Measurements from ENCODE around the gene DDN. TPM values are rescaled to one million over a fixed set of nuclear protein-coding genes. Genes with fewer than 3 reads are reported as not detected.

Gene DDN
- total RNA-seq (not detected), polyA plus RNA-seq (ENCODE audit: insufficient read depth, low read depth, low replicate concordance) (27.0 TPM)
- long read RNA-seq, donor 1, partial matches to known transcripts: 24 of 27 reads
- long read RNA-seq, donor 1, other reads (novel, unspliced or antisense): 0 of 27 reads
- long read RNA-seq, donor 2, partial matches to known transcripts: 17 of 45 reads
- long read RNA-seq, donor 2, other reads (novel, unspliced or antisense): 25 of 45 reads
- long read RNA-seq, donor 3, partial matches to known transcripts: 0 of 27 reads
- long read RNA-seq, donor 3, other reads (novel, unspliced or antisense): 25 of 27 reads
- long read RNA-seq, donor 4, partial matches to known transcripts: 54 of 56 reads
- long read RNA-seq, donor 4, other reads (novel, unspliced or antisense): 0 of 56 reads
- long read RNA-seq, donor 5: 0 reads
- long read RNA-seq, donor 6, partial matches to known transcripts: 6 of 7 reads
- long read RNA-seq, donor 6, other reads (novel, unspliced or antisense): 0 of 7 reads
- long read RNA-seq, donor 7: 0 reads
- long read RNA-seq, donor 8, partial matches to known transcripts: 35 of 45 reads
- long read RNA-seq, donor 8, other reads (novel, unspliced or antisense): 7 of 45 reads
- long read RNA-seq, donor 9, partial matches to known transcripts: 51 of 55 reads
- long read RNA-seq, donor 9, other reads (novel, unspliced or antisense): 0 of 55 reads
- long read RNA-seq, donor 10, partial matches to known transcripts: 15 of 16 reads
- long read RNA-seq, donor 10, other reads (novel, unspliced or antisense): 0 of 16 reads

DNA sequence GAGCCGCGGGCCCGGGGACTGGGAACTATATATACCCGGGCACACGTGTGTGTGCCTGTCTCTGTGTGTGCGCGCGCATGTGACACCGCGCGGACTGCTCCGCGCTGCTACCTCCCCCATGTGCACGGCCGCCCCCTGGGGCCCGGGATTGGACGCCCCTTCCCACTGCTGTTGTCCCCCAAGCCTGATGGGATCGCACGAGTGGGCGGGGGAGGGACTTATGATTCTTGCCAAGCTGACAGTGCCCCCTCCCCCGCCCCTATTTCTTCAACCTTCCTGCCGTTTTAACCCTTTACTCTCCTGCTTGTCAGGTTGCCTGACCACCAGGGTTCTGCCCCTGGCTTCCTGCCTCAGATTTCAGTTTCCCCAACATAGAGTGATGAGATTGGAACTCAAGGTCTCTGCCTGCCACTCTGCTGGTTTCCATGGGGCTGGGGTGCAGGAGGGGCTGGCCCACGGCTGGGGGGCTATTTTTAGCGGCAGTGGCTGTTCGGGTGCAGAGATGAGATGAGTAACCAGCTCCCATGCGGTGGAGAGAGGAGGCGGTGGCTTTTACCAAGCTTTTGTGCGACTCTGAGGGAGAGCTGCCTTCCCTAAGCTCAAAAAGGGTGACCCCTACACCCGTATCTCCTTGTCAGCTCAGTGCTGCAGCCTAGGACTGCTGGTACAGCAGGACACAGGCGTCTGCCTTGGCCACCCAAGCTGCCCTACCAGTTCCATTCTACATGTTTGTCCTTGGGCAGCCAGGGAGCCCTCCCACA, at the start of gene DDN:
Gene DDN, minus strand, starts transcription at position 5 of the 761 bp plus-strand sequence. CDS start 88 bp downstream, outside the sequence.
- no peak within 1 kb of the TSS for H3K27ac ChIP-seq (ENCODE audit: low read depth in 2 of 2, low read length in 2 of 2)
- peaks cover 12% of the 10 kb centered on the region for H3K27me3 ChIP-seq (ENCODE audit: control insufficient read depth, insufficient read depth, low read length)
- peaks cover 0 to 16% (median 5%) of the 10 kb centered on the region in 3 donors for H3K4me1 ChIP-seq (ENCODE audit: control insufficient read depth in 2 of 3, insufficient read depth in 2 of 3, low read depth in 1 of 3, low read length in 3 of 3)
- FAIRE-seq (no peak), DNase-seq (peak in 3 of 5 donors; percentile 62 to 86 (median 72))
- H3K9me3 ChIP-seq (ENCODE audit: control insufficient read depth in 2 of 3, insufficient read depth in 1 of 3, low read length in 3 of 3): no peaks in the 10 kb centered on the region
- intact Hi-C loops (cut with DNase I): no loop called here
- TF ChIP-seq, protein P1, sequence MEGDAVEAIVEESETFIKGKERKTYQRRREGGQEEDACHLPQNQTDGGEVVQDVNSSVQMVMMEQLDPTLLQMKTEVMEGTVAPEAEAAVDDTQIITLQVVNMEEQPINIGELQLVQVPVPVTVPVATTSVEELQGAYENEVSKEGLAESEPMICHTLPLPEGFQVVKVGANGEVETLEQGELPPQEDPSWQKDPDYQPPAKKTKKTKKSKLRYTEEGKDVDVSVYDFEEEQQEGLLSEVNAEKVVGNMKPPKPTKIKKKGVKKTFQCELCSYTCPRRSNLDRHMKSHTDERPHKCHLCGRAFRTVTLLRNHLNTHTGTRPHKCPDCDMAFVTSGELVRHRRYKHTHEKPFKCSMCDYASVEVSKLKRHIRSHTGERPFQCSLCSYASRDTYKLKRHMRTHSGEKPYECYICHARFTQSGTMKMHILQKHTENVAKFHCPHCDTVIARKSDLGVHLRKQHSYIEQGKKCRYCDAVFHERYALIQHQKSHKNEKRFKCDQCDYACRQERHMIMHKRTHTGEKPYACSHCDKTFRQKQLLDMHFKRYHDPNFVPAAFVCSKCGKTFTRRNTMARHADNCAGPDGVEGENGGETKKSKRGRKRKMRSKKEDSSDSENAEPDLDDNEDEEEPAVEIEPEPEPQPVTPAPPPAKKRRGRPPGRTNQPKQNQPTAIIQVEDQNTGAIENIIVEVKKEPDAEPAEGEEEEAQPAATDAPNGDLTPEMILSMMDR (IDR thresholded peaks at IDR 0.05; ENCODE audit: borderline replicate concordance, extremely low read depth, insufficient read depth): no peak
- H3K36me3 ChIP-seq (ENCODE audit: control insufficient read depth in 2 of 3, insufficient read depth in 3 of 3, low read length in 3 of 3): peaks cover 2 to 22% (median 8%) of the 10 kb centered on the region in 3 donors
- H3K9ac ChIP-seq (ENCODE audit: low read length in 3 of 3): peak within 1 kb of the TSS in 2 of 3 donors; percentile 36 to 48
- H3K4me3 ChIP-seq (ENCODE audit: low read length in 3 of 3): peak within 1 kb of the TSS; percentile 35 to 50 (median 48)

DNA sequence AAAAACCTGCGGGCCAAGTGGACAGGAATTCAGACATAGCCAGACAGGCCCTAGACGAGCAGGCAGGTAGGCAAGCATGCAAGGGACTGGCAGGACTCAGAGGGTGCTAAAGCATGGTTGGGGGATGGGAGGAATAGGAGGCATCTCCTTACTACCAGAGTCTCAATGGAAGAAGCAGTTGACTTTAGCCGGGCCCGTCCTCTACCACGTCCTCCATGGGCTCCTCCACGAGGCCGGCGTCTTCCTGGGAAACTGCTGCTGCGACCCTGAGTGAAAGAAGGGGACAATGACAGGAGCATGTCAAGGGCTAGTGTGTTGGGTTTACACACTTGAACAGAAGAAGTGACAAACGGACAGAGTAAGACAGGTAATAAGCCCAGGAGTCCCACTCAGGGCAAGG, 49.8 kb upstream of the DDN start:
- intact Hi-C loops (cut with DNase I): no loop called here
- no peak overlapping the region for H3K27ac ChIP-seq (ENCODE audit: low read depth in 2 of 2, low read length in 2 of 2)
- peak in 1 of 5 donors; percentile 55 for DNase-seq

DNA sequence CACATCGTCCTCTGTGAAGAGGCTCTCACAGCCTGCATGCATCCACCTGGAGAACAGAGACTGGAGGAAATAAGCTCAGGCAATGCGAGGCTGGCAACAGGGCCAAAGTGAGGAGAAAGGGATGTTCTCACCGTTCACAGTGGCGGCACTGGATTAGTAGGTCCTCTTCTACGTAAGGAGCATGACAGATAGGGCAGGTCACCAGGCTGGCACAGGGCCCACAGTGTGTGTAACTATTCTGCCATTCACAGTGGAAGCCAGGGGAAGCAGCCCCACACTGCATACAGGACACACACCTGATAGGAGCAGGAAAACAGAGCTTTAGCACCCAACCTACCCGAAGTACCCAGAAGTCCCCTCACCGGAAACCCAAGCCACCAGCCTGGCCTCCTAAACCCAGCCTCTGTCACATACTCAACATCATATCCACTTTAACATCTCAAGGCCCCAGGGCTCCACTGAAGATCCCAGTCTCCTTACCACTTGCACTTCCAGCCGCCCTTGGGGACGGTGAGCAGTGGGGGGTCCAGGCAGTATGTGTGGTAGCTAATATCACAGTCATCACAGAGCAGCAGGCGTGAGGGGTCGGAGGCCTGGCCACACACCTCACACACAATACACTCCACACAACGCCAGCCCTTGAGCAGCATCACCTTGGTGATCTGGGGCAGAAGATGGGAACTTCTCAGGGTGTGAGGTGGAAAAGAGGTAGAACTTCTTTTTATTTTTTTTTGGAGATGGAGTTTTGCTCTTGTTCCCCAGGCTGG, 47.1 kb upstream of the DDN start:
- no peaks in the 10 kb centered on the region for H3K4me1 ChIP-seq (ENCODE audit: control insufficient read depth in 2 of 3, insufficient read depth in 2 of 3, low read depth in 1 of 3, low read length in 3 of 3)
- TF ChIP-seq, protein P1 (IDR thresholded peaks at IDR 0.05; ENCODE audit: borderline replicate concordance, extremely low read depth, insufficient read depth): no peak
- peaks cover 19 to 84% (median 62%) of the 10 kb centered on the region in 3 donors for H3K36me3 ChIP-seq (ENCODE audit: control insufficient read depth in 2 of 3, insufficient read depth in 3 of 3, low read length in 3 of 3)
- no peak for FAIRE-seq
- no peak overlapping the region for H3K9ac ChIP-seq (ENCODE audit: low read length in 3 of 3)
- peak in 1 of 5 donors; percentile 59 for DNase-seq
- H3K27me3 ChIP-seq (ENCODE audit: control insufficient read depth, insufficient read depth, low read length): no peaks in the 10 kb centered on the region
- H3K9me3 ChIP-seq (ENCODE audit: control insufficient read depth in 2 of 3, insufficient read depth in 1 of 3, low read length in 3 of 3): no peaks in the 10 kb centered on the region
- no peak overlapping the region for H3K27ac ChIP-seq (ENCODE audit: low read depth in 2 of 2, low read length in 2 of 2)
- intact Hi-C loops (cut with DNase I): no loop called here
- no peak overlapping the region for H3K4me3 ChIP-seq (ENCODE audit: low read length in 3 of 3)

More for the DNA sequence above, 49.8 kb upstream of the DDN start:
- TF ChIP-seq, protein P1 (IDR thresholded peaks at IDR 0.05; ENCODE audit: borderline replicate concordance, extremely low read depth, insufficient read depth): no peak
- H3K4me3 ChIP-seq (ENCODE audit: low read length in 3 of 3): no peak overlapping the region
- no peak for FAIRE-seq
- no peaks in the 10 kb centered on the region for H3K4me1 ChIP-seq (ENCODE audit: control insufficient read depth in 2 of 3, insufficient read depth in 2 of 3, low read depth in 1 of 3, low read length in 3 of 3)
- no peak overlapping the region for H3K9ac ChIP-seq (ENCODE audit: low read length in 3 of 3)
- no peaks in the 10 kb centered on the region for H3K9me3 ChIP-seq (ENCODE audit: control insufficient read depth in 2 of 3, insufficient read depth in 1 of 3, low read length in 3 of 3)
- H3K36me3 ChIP-seq (ENCODE audit: control insufficient read depth in 2 of 3, insufficient read depth in 3 of 3, low read length in 3 of 3): peaks cover 16 to 85% (median 58%) of the 10 kb centered on the region in 3 donors
- no peaks in the 10 kb centered on the region for H3K27me3 ChIP-seq (ENCODE audit: control insufficient read depth, insufficient read depth, low read length)
